IMR-90 (cell line): ENCODE results near the gene AAK1. TPM values are rescaled to one million over a fixed set of nuclear protein-coding genes. Genes with fewer than 3 reads are reported as not detected.
A peak's percentile ranks its signal among the peaks of the same experiment; 100 is the strongest.

ENCODE experiments used
- ATAC-seq: fragments of 200-7000 bp; cut with Tn5 transposase; 2 replicates; pipeline ENCODE4 v1.9.1; 2020; ENCODE audit warnings: low read depth, mild to moderate bottlenecking, moderate library complexity
- BruUV-seq: library from RNA; stranded (reverse); fragments of 400-500 nt; replicated peaks from 2 replicates; lab custom pipeline; 2021; lab: Mats Ljungman, UMichigan
- CTCF ChIA-PET: fragments of 300-600 bp; formaldehyde crosslinking; extraction: SDS; loops from one replicate; lab custom pipeline; 2021; ENCODE audit warnings: antibody characterized with exemption; lab: Yijun Ruan, JAX
- POLR2A ChIA-PET: fragments of 300-600 bp; sonication (Branson Sonifier 250); formaldehyde crosslinking; loops from one replicate; lab custom pipeline; 2022; ENCODE audit warnings: antibody characterized with exemption; ENCODE audit not compliant: unreplicated experiment; lab: Charles Lee
- DNase-seq: peaks from one replicate; pipeline ENCODE4 v3.0.0; 2013
- H2AFZ ChIP-seq: replicated peaks from 2 replicates; pipeline ENCODE3; 2013; ENCODE audit warnings: low read length, mild to moderate bottlenecking; ENCODE audit not compliant: poor library complexity
- H2AK5ac ChIP-seq: 2 replicates; pipeline ENCODE4 v1.6.1; 2013; ENCODE audit warnings: low read depth, low read length, inconsistent platforms
- H2AK9ac ChIP-seq: replicated peaks from 2 replicates; pipeline ENCODE3; 2013; ENCODE audit warnings: mild to moderate bottlenecking, low read depth, low read length, moderate library complexity; ENCODE audit not compliant: poor library complexity
- H2BK120ac ChIP-seq: 2 replicates; pipeline ENCODE4 v1.6.1; 2013; ENCODE audit warnings: low read depth, low read length, inconsistent platforms
- H2BK15ac ChIP-seq: 3 replicates; pipeline ENCODE4 v1.6.1; 2013; ENCODE audit warnings: low read depth, low read length, inconsistent platforms
- H2BK20ac ChIP-seq: 2 replicates; pipeline ENCODE4 v1.6.1; 2013; ENCODE audit warnings: low read depth, mild to moderate bottlenecking, inconsistent platforms, low read length, moderate library complexity
- H2BK5ac ChIP-seq: 2 replicates; pipeline ENCODE4 v1.6.1; 2013; ENCODE audit warnings: mild to moderate bottlenecking, low read depth, low read length, inconsistent platforms; ENCODE audit not compliant: poor library complexity, severe bottlenecking
- H3K14ac ChIP-seq: replicated peaks from 2 replicates; pipeline ENCODE4 v1.6.1; 2013; ENCODE audit warnings: low read depth, low read length, inconsistent platforms
- H3K18ac ChIP-seq: 2 replicates; pipeline ENCODE4 v1.6.1; 2013; ENCODE audit warnings: low read depth, low read length, control low read depth
- H3K23ac ChIP-seq: 2 replicates; pipeline ENCODE4 v1.6.1; 2013; ENCODE audit warnings: low read depth, low read length, inconsistent platforms
- H3K27ac ChIP-seq: 2 replicates; pipeline ENCODE4 v1.5.1; 2013; ENCODE audit warnings: mild to moderate bottlenecking, control low read depth, low read length; ENCODE audit not compliant: insufficient read depth
- H3K27me3 ChIP-seq: 2 replicates; pipeline ENCODE4 v1.6.1; 2013; ENCODE audit warnings: low read length; ENCODE audit not compliant: control insufficient read depth, insufficient read depth
- H3K36me3 ChIP-seq: 2 replicates; pipeline ENCODE4 v1.6.1; 2013; ENCODE audit warnings: low read length, mixed read lengths; ENCODE audit not compliant: control insufficient read depth, insufficient read depth
- H3K4ac ChIP-seq: 2 replicates; pipeline ENCODE4 v1.6.1; 2013; ENCODE audit warnings: low read depth, low read length, inconsistent platforms
- H3K4me1 ChIP-seq: 2 replicates; pipeline ENCODE4 v1.6.1; 2013; ENCODE audit warnings: low read length, mixed read lengths; ENCODE audit not compliant: control insufficient read depth, insufficient read depth
- H3K4me2 ChIP-seq: 2 replicates; pipeline ENCODE4 v1.6.1; 2013; ENCODE audit warnings: low read depth, mild to moderate bottlenecking, control low read depth, low read length, moderate library complexity
- H3K4me3 ChIP-seq: 2 replicates; pipeline ENCODE4 v1.5.1; 2013; ENCODE audit warnings: low read depth, mild to moderate bottlenecking, control low read depth, low read length, moderate library complexity; ENCODE audit not compliant: insufficient read depth
- H3K56ac ChIP-seq: 2 replicates; pipeline ENCODE4 v1.6.1; 2013; ENCODE audit warnings: low read length, inconsistent platforms; ENCODE audit not compliant: insufficient read depth; ENCODE audit errors: extremely low read depth
- H3K79me1 ChIP-seq, 2 experiments: 2 replicates each; pipeline ENCODE4 v1.6.1; 2013; ENCODE audit warnings: low read length in 2 of 2, inconsistent platforms in 1 of 2, low read depth in 1 of 2
- H3K9ac ChIP-seq: 2 replicates; pipeline ENCODE4 v1.6.1; 2013; ENCODE audit warnings: low read depth, low read length, control low read depth
- H3K9me1 ChIP-seq: 2 replicates; pipeline ENCODE4 v1.6.1; 2013; ENCODE audit warnings: low read length, inconsistent platforms; ENCODE audit not compliant: insufficient read depth
- H3K9me3 ChIP-seq: 2 replicates; pipeline ENCODE4 v1.6.1; 2013; ENCODE audit warnings: low read length; ENCODE audit not compliant: control insufficient read depth, insufficient read depth
- H4K20me1 ChIP-seq: 2 replicates; pipeline ENCODE4 v1.6.1; 2013; ENCODE audit warnings: low read length, inconsistent platforms; ENCODE audit not compliant: insufficient read depth
- H4K5ac ChIP-seq: 2 replicates; pipeline ENCODE4 v1.6.1; 2013; ENCODE audit warnings: mild to moderate bottlenecking, low read depth, low read length, control low read depth
- H4K8ac ChIP-seq, 2 experiments: 2 replicates each; pipeline ENCODE4 v1.6.1; 2013; ENCODE audit warnings: low read depth in 2 of 2, low read length in 2 of 2, control low read depth in 1 of 2, inconsistent platforms in 1 of 2
- H4K91ac ChIP-seq: 2 replicates; pipeline ENCODE4 v1.6.1; 2013; ENCODE audit warnings: low read depth, low read length, inconsistent platforms; ENCODE audit not compliant: insufficient read depth
- BHLHE40 ChIP-seq: fragments of 150-350 bp; IDR thresholded peaks from 2 replicates; pipeline ENCODE4 v1.6.1; 2016; ENCODE audit warnings: mild to moderate bottlenecking, low read depth, low read length
- CEBPB ChIP-seq: IDR thresholded peaks from 2 replicates; pipeline ENCODE4 v1.6.1; 2012; ENCODE audit warnings: low read depth, low read length, improper control_type of control experiment
- CHD1 ChIP-seq: IDR thresholded peaks from 2 replicates; pipeline ENCODE4 v1.6.1; 2012; ENCODE audit warnings: low read depth, low read length, improper control_type of control experiment
- CTCF ChIP-seq: conservative IDR thresholded peaks from 2 replicates; pipeline ENCODE4 v1.5.1; 2012; ENCODE audit warnings: mild to moderate bottlenecking, low read depth, low read length, improper control_type of control experiment
- ELK1 ChIP-seq: fragments of 150-350 bp; IDR thresholded peaks from 2 replicates; pipeline ENCODE4 v1.6.1; 2016; ENCODE audit warnings: low read depth, mild to moderate bottlenecking, low read length, moderate library complexity, borderline replicate concordance
- FOS ChIP-seq: fragments of 150-350 bp; IDR thresholded peaks from 2 replicates; pipeline ENCODE4 v1.6.1; 2016; ENCODE audit warnings: low read depth, low read length
- MAFK ChIP-seq: IDR thresholded peaks from 2 replicates; pipeline ENCODE4 v1.6.1; 2012; ENCODE audit warnings: low read depth, low read length, improper control_type of control experiment
- MAZ ChIP-seq: IDR thresholded peaks from 2 replicates; pipeline ENCODE4 v1.6.1; 2012; ENCODE audit warnings: low read depth, mild to moderate bottlenecking, low read length, improper control_type of control experiment, moderate library complexity, borderline replicate concordance
- MXI1 ChIP-seq: IDR thresholded peaks from 2 replicates; pipeline ENCODE4 v1.6.1; 2012; ENCODE audit warnings: low read depth, mild to moderate bottlenecking, low read length, moderate library complexity, borderline replicate concordance
- NFE2L2 ChIP-seq: fragments of 150-350 bp; IDR thresholded peaks from 2 replicates; pipeline ENCODE4 v1.6.1; 2016; ENCODE audit warnings: low read depth, mild to moderate bottlenecking, low read length
- POLR2A ChIP-seq: IDR thresholded peaks from 2 replicates; pipeline ENCODE4 v1.6.1; 2012; ENCODE audit warnings: mild to moderate bottlenecking, low read depth, low read length
- RAD21 ChIP-seq: IDR thresholded peaks from 2 replicates; pipeline ENCODE4 v1.6.1; 2012; ENCODE audit warnings: low read length, improper control_type of control experiment
- RCOR1 ChIP-seq: IDR thresholded peaks from 2 replicates; pipeline ENCODE4 v1.6.1; 2012; ENCODE audit warnings: mild to moderate bottlenecking, low read length, improper control_type of control experiment; ENCODE audit not compliant: insufficient replicate concordance
- RFX5 ChIP-seq: IDR thresholded peaks from 2 replicates; pipeline ENCODE4 v1.8.0; 2012; ENCODE audit warnings: low read depth, mild to moderate bottlenecking, low read length, moderate library complexity
- SMC3 ChIP-seq: fragments of 150-350 bp; IDR thresholded peaks from 2 replicates; pipeline ENCODE4 v1.6.1; 2016; ENCODE audit warnings: low read depth, mild to moderate bottlenecking, antibody characterized with exemption, low read length, moderate library complexity
- USF2 ChIP-seq: fragments of 150-350 bp; IDR thresholded peaks from 2 replicates; pipeline ENCODE4 v1.6.1; 2017; ENCODE audit warnings: mild to moderate bottlenecking, antibody characterized with exemption, low read length, low read depth
- WGBS, 2 experiments: methylation state at CpG; one replicate each; pipeline versions ENCODE4 v1.1.5 to v1.1.7; 2013; ENCODE audit warnings: missing lambda C conversion rate in 2 of 2; ENCODE audit not compliant: insufficient read length in 1 of 2; ENCODE audit errors: extremely low coverage in 2 of 2; 5-methylcytosine and 5-hydroxymethylcytosine counted together
- dilution Hi-C: fragments of 300-500 bp; cut with HindIII; formaldehyde crosslinking; loops from one replicate; pipeline ENCODE4 v1.14.3; 2018; ENCODE audit warnings: low sequenced_read_pairs; ENCODE audit not compliant: unreplicated experiment
- in situ Hi-C: fragments of 300-500 bp; cut with MboI; formaldehyde crosslinking; loops from 3 replicates; pipeline ENCODE4 v1.14.3; 2019; ENCODE audit warnings: low sequenced_read_pairs, inconsistent platforms, mixed read lengths
- intact Hi-C: fragments of 100-400 bp; cut with micrococcal nuclease; formaldehyde crosslinking; loops from 2 replicates; pipeline ENCODE4 v1.10.0; 2022
- polyA plus RNA-seq, 3 experiments: library from polyadenylated mRNA; depleted of rRNA; stranded (reverse); fragments of >200 nt; gene quantifications; 2 replicates each; pipeline ENCODE4 v1.2.3, GENCODE V29; 2012; ENCODE audit warnings: low replicate concordance in 1 of 3
- total RNA-seq: library from RNA; depleted of rRNA; stranded (reverse); fragments of >200 nt; gene quantifications from 2 replicates; pipeline ENCODE4 v1.2.3, GENCODE V29; 2012

AAK1 gene
- total and polyA plus RNA-seq, 2 of the 4 experiments (the other 2 are of a cell fraction) = 21.9 to 26.5 TPM

- no peak overlapping the region for H2BK20ac ChIP-seq
- H3K4ac ChIP-seq = no peak overlapping the region
- no peak overlapping the region for H3K4me3 ChIP-seq
- H4K91ac ChIP-seq = no peak overlapping the region
- no peak overlapping the region for H3K56ac ChIP-seq
- H4K20me1 ChIP-seq = peaks cover 22% of the 10 kb centered on the region
- WGBS, 2 experiments = 100% methylated on average over 3 of the region's 7 CpGs; no CpG with 5 or more reads in 1 of the 2 experiments
- no TSS peak for BruUV-seq
- no peak overlapping the region for H3K18ac ChIP-seq
- ChIA-PET CTCF (no interaction called here), POLR2A (no interaction called here)
- H3K4me1 ChIP-seq = peaks cover 4% of the 10 kb centered on the region; the same call in 1 of the 2 replicates
- 0 out of 4 replicates have a peak overlapping the region, but pooled peaks of 1 of the 2 experiments have one; percentile 15 for H4K8ac ChIP-seq
- no peak for DNase-seq
- TF ChIP-seq SMC3 = no peak
- no peak for TF ChIP-seq RFX5
- TF ChIP-seq CTCF = no peak
- TF ChIP-seq MXI1 = no peak
- TF ChIP-seq BHLHE40 = no peak
- no peak for TF ChIP-seq CHD1
- no peak for TF ChIP-seq USF2
- no peak for TF ChIP-seq RAD21
- no peak for TF ChIP-seq RCOR1
- no peak for TF ChIP-seq NFE2L2
- no peak for TF ChIP-seq CEBPB
- no peak for TF ChIP-seq MAFK
- TF ChIP-seq ELK1 = no peak
- TF ChIP-seq MAZ = no peak
- no peak for TF ChIP-seq POLR2A
- TF ChIP-seq FOS = no peak
- H3K9ac ChIP-seq = no peak overlapping the region
- H4K5ac ChIP-seq = no peak overlapping the region
- no peak overlapping the region for H2BK120ac ChIP-seq
- no peak overlapping the region for H3K14ac ChIP-seq
- dilution Hi-C loops = no loop called here
- no peak overlapping the region for H2AK5ac ChIP-seq
- no peak overlapping the region for H2BK15ac ChIP-seq
- no peak overlapping the region for H3K4me2 ChIP-seq
- peaks cover 11% of the 10 kb centered on the region for H3K9me1 ChIP-seq
- no peak overlapping the region for H2AFZ ChIP-seq
- H3K27ac ChIP-seq = no peak overlapping the region
- H3K36me3 ChIP-seq = peaks cover 4% of the 10 kb centered on the region
- H3K27me3 ChIP-seq = no peaks in the 10 kb centered on the region
- H3K79me1 ChIP-seq = peaks cover 27 to 69% of the 10 kb centered on the region in 2 experiments
- H3K23ac ChIP-seq = no peak overlapping the region
- H3K9me3 ChIP-seq = no peaks in the 10 kb centered on the region
- no peak for ATAC-seq
- in situ Hi-C loops = no loop called here
- H2BK5ac ChIP-seq = no peak overlapping the region
- no peak overlapping the region for H2AK9ac ChIP-seq
- intact Hi-C loops = loop anchor here (10.0 kb wide), 1 partner anchor 261 kb away; no protein-coding TSS in a partner anchor
Observed at GRCh38 chr2:69553991-69554390, 89.5 kb downstream of the AAK1 start.
